ENCODE measurements around the gene TTC33. TPM values are rescaled to one million over a fixed set of nuclear protein-coding genes. Genes with fewer than 3 reads are reported as not detected.

Gene TTC33
- polyA plus RNA-seq, 3 donors, result 3.6 to 5.3 (median 4.9) TPM

DNA sequence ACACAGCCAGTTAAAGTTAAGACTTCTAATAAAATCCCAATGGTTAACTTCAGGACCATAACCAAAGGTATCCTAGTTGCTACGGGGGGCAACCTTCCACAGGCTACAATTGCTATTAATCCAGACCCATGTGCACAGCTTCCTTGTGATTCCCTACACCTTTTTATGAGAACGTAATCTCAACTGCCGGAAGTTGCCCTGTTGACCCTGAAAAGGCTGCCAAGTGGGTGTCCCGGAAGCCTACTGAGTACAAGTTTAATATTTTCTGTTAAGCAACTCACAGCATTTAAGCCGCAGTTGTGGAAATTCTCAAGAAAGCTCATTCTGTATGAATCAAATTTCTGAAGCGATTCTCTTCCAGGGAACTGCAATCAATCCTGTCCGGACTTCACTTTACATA, 124.5 kb downstream of the TTC33 start:
- 71 to 81% (median 74%) methylated on average over 7 of the region's 7 CpGs for WGBS, 3 donors
- H3K27ac ChIP-seq (ENCODE audit: low read depth, low read length), result no peak overlapping the region

GRCh38 chr5:40630126-40630525, 125.6 kb downstream of the TTC33 start:
- H3K27ac ChIP-seq (ENCODE audit: low read depth, low read length), result no peak overlapping the region

DNA sequence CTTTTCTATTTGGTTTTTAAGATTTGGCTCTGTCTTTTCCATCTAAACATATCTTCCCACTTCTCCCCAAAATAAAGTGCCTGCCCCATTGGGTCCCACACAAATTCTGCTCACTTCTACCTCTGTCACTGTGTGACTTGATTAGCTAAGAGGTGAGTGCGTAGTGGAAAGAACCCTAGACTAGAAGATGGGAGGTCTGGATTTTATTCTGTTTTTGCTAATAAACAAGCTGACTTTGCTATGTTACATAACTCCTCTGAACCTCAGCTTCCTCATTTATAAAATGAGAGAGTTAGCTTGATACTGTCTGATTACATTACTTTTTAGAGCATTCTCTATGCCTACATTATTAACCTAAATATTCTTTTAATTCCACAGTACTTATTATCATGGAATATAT, 127.4 kb downstream of the TTC33 start:
- 55 to 93% (median 71%) methylated on average over 1 of the region's 1 CpG for WGBS, 3 donors

GRCh38 chr5:40627706-40628105, 128.1 kb downstream of the TTC33 start:
- H3K27ac ChIP-seq (ENCODE audit: low read depth, low read length), result no peak overlapping the region
- WGBS, 3 donors, result 30 to 71% (median 43%) methylated on average over 2 of the region's 2 CpGs

More for the DNA sequence above, 127.4 kb downstream of the TTC33 start:
- no peak overlapping the region for H3K27ac ChIP-seq (ENCODE audit: low read depth, low read length)

DNA sequence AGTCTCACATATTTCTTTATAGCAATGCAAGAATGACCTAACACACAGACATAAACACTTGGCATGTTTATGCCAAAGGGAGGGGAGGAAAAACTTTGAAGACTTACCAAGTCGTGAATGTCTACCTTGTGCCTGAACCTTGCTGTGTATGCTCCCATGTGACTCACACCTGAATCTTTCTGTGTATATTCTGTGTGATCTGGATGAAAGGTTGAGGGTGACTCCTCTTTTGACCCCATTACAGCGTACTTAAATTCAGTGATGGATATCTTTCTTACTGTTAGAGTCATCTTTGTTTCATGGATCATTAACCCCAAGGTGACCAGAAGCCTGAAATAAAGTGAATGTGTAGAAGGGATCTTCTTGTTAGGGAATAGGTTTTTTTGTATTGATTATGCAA, 129.0 kb downstream of the TTC33 start:
- 67 to 86% (median 85%) methylated on average over 2 of the region's 2 CpGs for WGBS, 3 donors
- H3K27ac ChIP-seq (ENCODE audit: low read depth, low read length), result no peak overlapping the region

GRCh38 chr5:40623480-40624420, 132.0 kb downstream of the TTC33 start:
- 74 to 88% (median 76%) methylated on average over 2 of the region's 2 CpGs for WGBS, 3 donors
- H3K27ac ChIP-seq (ENCODE audit: low read depth, low read length), result no peak overlapping the region

- H3K27ac ChIP-seq (ENCODE audit: low read depth, low read length), result no peak overlapping the region
- WGBS, 3 donors, result 74 to 80% (median 78%) methylated on average over 2 of the region's 2 CpGs
Measured at GRCh38 chr5:40622463-40623252, 133.1 kb downstream of the TTC33 start.

- H3K27ac ChIP-seq (ENCODE audit: low read depth, low read length), result no peak overlapping the region
- WGBS, 3 donors, result 76 to 96% (median 84%) methylated on average over 1 of the region's 1 CpG
Measured at GRCh38 chr5:40619421-40619820, 136.3 kb downstream of the TTC33 start.

- WGBS, 3 donors, result 86 to 91% (median 87%) methylated on average over 2 of the region's 2 CpGs
- H3K27ac ChIP-seq (ENCODE audit: low read depth, low read length), result no peak overlapping the region
Measured at GRCh38 chr5:40618926-40619325, 136.8 kb downstream of the TTC33 start.

- 53 to 95% (median 60%) methylated on average over 5 of the region's 5 CpGs for WGBS, 3 donors
- no peak overlapping the region for H3K27ac ChIP-seq (ENCODE audit: low read depth, low read length)
Measured at GRCh38 chr5:40616781-40617180, 139.0 kb downstream of the TTC33 start.

DNA sequence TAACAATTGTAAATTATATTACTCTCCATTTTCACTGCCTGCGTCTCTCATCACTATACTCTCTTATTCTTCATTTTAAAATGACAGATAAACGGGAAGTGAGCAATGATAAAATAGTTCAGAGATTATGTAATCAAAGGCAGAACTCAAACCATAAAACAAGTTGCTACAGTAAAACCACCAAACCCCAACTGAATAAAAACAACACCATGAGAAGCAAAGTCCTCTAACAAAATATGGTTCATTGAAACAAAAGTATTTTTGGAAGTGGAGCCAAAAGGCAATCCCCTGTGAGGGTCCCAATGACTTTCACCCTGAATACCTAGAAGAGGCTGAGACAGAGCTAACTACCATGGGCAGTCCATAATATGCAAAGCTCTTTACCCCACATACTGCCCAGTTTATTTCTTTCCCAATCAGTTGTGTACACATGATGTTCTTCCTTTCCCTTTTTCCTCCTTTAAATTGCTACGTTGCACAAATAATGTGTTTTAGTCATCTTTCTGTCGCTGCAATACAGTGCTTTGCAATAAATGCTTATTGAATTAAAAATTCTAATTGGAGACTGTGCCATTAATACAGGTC, 140.1 kb downstream of the TTC33 start:
- 33 to 74% (median 41%) methylated on average over 4 of the region's 4 CpGs for WGBS, 3 donors
- no peak overlapping the region for H3K27ac ChIP-seq (ENCODE audit: low read depth, low read length)

DNA sequence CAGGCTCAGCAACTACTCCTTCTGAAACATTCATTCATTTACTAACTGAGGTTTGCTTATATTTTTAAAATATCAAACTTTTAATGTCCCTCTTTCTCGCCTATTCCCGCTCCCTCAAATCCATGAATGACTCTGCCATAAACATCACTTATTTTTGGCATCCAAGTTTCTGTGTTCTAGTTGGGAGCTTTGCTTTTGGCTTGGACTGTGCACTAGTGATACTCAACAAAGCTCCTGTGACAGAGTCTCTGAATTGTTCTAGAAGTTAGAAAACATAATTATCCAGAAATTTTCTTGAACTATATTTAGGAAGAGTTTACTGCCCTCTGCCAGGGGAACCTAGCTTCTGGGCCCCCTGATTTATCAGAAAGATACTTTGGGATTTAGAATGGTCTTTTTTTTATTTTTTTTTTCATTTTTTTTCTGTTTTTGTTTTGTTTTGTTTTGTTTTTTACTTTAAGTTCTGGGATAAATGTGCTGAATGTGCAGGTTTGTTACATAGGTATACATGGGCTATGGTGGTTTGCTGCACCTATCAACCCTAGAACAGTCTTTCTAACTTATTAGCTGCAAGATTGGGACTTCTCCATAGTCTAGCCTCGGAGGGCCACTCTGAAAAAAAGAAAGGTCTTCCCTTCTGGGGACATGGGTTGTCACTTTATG, 140.7 kb downstream of the TTC33 start:
- no peak overlapping the region for H3K27ac ChIP-seq (ENCODE audit: low read depth, low read length)
- 44 to 61% (median 54%) methylated on average over 3 of the region's 3 CpGs for WGBS, 3 donors

DNA sequence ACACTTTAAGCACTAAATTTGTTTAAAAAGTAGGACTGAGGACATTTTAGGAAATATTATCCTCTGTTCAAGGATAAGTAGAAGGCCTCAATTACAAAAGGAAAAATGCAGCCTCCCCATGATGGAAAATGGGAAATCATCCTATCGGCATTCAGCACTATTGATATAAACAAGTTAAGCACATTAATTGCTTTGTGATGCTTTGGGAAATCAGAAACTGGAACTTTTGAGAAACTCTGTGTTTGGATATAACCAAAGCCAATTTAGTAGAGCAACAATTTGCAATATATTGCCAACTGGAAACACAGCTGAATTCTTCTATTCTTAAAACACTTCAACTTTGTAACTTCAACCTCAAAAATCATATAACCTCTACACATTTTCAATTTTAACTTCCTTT, 141.3 kb downstream of the TTC33 start:
- no peak overlapping the region for H3K27ac ChIP-seq (ENCODE audit: low read depth, low read length)
- WGBS, 3 donors, result 76 to 88% (median 78%) methylated on average over 1 of the region's 1 CpG

- 79 to 88% (median 84%) methylated on average over 3 of the region's 3 CpGs for WGBS, 3 donors
- no peak overlapping the region for H3K27ac ChIP-seq (ENCODE audit: low read depth, low read length)
Measured at GRCh38 chr5:40607202-40607601, 148.6 kb downstream of the TTC33 start.

GRCh38 chr5:40606077-40606765, 149.5 kb downstream of the TTC33 start:
- 64 to 83% (median 67%) methylated on average over 11 of the region's 11 CpGs for WGBS, 3 donors
- H3K27ac ChIP-seq (ENCODE audit: low read depth, low read length), result no peak overlapping the region

- no peak overlapping the region for H3K27ac ChIP-seq (ENCODE audit: low read depth, low read length)
- WGBS, 3 donors, result 89 to 90% (median 89%) methylated on average over 4 of the region's 4 CpGs
Measured at GRCh38 chr5:40605295-40605958, 150.3 kb downstream of the TTC33 start.

DNA sequence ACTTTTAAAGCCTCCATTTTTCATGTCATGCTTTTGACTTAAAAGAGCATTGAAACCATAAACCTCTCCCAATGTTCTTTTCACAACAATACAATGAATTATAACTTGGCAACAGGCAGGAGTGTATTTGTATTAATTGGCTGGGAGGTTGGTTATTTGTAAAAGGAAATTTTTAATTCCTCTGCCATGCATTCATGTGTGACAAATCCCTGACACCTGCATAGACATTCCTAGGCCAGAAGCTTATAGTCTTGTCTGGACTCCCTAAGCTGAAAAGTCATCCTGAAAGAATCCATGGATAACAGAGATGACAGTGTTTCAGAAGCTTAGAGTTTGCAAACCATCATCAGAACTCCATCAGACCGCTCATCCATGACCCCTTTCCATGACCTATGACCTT, 152.4 kb downstream of the TTC33 start:
- 89 to 99% (median 94%) methylated on average over 1 of the region's 1 CpG for WGBS, 3 donors
- no peak overlapping the region for H3K27ac ChIP-seq (ENCODE audit: low read depth, low read length)
